Superior temporal gyrus (tissue), 1 donor: ENCODE results near the gene NGEF.
"Not testable (repeated sequence)": the region's sequence is repeated elsewhere in the genome, so short reads cannot be mapped to it uniquely, and the experiment has no call there.

Source experiments
- DNase-seq: peaks from one replicate; pipeline ENCODE4 v3.0.0-alpha.2; 2016; ENCODE audit errors: extremely low spot score

NGEF gene

DNA sequence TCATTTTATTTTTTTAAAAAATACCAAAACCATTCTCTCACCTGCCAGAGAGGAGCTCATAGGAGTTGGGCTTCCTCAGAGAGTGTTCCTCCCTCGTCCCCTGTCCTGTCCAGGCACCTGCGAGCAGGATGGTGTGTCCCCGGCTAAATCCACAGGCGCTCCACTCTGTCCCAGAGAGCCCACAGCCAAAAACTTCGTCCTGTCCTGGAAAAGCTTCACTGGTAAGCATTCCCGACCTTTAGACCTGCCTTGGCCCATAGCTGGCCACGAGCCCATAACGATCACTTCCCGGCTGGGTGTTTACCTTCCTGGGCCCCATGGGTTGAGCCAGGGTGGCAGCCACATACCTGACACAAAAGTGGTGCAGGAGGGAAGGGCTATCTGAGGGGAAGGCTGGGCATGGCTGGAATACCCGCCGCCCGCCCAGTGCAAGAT, at the start of gene NGEF:
TSS of gene NGEF (minus strand) at position 230 of the 435 bp plus-strand sequence. CDS start 38,366 bp downstream, outside the sequence.
- no peak for DNase-seq

DNA sequence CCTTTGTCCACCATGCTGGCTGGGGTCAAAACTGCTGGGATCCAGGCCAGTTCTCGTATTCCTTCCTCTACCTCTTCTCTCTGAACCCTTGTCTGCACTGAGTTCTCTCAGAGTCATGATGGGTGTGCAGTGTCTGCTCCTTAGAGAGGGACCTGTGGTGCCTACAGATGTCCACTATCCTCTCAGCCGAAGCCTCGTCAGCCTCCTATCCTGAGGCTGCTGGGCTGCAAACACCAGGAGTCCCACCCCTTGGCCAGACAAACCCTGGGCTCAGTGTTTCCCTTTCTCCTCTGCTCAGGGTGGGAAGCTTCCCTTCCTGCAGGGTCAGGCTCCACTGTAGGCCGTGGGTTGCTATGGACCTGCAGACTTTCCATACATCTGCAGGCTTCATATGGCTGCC, 49.4 kb upstream of the NGEF start:
- no peak for DNase-seq

- DNase-seq = no peak
These were observed 48.8 kb upstream of the NGEF start for GRCh38 chr2:233061591-233062450.

DNA sequence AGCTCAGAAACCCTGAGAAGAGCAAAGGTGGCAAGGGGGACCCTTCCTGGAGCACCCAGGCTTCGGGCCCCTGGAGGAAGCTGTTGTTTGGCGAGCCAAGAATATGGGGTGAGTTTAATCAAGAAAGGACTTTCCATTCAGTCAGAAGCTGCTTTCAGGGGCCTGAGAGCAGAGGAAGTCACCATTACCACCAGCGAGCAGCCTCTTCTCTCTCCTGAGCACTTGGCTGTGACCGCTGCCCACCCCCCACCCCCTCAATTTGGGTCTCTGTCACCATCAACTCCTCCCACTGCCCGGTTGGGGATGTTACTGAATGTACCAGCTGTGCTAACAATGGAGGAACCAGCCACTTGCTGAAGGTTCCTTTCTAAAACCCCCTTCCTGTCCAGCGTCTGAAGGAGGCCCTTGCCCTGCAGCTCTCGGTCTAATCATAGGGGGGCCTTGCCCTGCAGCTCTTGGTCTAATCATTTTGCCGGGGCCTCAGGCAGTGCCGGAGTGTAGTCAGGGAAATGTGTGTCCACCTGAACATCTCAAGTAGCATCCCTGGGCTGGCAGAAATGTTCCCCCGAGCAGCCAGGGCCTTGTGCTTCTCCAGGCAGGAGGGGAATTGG, 48.0 kb upstream of the NGEF start:
- DNase-seq = no peak

GRCh38 chr2:233060501-233060979, 47.5 kb upstream of the NGEF start:
- no peak for DNase-seq

GRCh38 chr2:233059797-233060500, 46.9 kb upstream of the NGEF start, which contains the start of gene INPP5D:
TSS of gene INPP5D (plus strand) at chr2:233060342. CDS start at chr2:233060479, 137 bp downstream.
- no peak for DNase-seq

GRCh38 chr2:233059547-233059796, 46.4 kb upstream of the NGEF start:
- DNase-seq = no peak

DNA sequence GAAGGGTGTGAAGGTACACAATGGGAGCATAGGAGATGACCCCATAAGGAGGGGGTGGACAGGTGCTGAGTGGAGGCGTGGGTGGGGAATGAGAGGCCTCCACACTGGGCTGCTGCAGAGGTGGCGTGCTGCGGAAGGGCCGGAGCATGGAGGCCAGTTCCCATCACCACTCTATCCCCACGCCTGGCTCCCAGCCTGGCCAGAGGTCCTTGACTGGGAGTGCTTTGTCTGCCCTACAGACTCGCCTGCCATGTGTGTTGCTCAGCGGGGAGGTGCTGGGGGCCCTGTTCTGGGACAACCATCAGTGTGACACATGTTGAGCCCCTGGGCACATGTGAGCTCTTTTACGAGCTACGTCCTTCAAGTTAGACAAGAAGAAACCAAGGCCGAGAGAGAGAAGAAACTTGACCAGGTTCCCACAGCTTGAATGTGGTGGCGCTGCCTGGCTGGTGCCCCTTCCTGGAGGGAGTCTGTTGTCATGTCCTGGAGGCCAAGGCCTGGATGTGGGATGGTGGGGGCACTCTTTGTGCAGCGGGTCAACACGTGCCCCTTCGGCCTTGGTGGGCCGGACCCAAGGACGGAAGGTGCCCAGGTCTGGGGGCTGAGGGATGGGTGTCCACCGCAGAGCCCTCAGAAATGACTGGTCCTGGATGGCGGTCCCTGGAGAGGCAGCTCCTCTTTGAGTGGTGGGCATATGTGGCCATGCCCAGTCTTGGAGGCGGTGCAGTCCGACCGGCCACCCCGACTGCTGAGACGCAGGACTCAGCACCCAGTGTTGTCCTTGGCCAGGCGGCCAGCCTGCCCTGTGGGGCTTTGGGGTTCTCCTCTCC, 45.9 kb upstream of the NGEF start:
- no peak for DNase-seq

- DNase-seq = no peak
These were observed 44.0 kb upstream of the NGEF start for GRCh38 chr2:233056961-233057605.

DNA sequence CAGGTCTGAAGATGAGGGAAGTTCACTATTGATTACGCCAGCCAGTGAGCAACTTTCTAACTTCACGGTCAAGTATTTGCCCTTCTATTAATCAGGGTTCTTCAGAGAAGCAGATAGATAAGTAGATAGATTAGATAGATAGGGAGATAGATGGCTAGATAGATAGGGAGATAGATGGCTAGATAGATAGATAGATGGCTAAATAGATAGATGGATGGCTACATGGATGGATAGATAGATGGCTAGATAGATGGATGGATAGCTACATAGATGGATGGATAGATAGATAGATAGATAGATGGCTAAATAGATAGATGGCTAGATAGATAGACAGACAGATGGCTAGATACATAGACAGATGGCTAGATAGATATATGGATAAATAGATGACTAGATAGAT, 42.3 kb upstream of the NGEF start:
- DNase-seq = no peak

DNA sequence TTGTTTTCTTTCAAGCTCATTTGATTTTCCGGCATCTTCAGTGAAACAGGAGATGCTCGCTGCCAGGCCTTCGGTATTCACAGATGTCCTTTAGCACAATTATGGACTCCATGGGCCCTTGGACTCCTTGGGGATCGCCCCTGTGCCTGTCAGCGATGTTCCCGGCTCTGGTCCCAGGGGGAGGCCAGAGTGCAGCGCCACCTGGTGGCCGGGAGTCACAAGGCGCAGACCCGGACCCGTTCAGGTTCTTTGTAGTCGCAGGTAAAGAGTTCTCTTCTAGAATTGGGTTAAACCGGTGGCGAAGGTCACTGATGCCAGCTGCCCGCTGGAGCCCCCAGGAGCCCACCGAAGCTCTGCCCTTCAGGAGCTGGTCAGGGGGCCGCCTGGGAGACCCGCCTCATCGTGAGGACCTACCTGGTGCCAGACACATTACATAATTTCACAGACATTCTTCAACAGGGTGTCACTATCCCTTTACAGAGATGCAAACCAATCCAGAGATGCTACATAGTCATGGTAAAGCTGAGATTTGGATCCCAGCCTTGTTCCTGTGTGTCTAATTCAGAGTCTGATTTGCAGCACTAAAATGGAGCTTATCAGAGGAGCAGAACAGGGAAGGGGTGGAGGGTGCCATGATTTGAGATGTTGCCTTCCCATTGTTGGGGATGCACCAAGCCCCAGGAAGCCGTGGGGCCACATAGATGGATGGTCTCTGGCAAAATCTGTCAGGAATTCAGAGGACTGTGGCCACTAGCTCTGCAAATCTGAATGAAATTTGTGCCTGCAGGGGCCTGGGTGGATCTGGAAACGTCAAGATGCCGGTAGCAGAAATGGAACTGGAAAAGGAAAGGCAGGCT, 41.1 kb upstream of the NGEF start:
- peak; percentile 65 for DNase-seq

DNA sequence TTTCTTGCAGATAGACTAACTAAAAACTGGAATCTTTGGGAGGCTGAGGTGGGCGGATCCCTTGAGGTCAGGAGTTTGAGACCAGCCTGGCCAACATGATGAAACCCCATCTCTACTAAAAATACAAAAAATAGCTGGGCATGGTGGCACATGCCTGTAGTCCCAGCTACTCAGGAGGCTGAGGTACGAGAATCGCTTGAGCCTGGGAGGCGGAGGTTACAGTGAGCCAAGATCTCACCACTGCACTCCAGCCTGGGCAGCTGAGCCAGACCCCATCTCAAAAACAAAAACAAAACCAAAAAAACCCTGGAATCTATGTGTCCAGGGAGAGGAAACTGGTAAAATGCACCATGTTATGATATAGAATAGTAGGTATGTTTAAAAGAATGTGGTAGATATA, 39.5 kb upstream of the NGEF start:
- DNase-seq = not testable (repeated sequence)

DNA sequence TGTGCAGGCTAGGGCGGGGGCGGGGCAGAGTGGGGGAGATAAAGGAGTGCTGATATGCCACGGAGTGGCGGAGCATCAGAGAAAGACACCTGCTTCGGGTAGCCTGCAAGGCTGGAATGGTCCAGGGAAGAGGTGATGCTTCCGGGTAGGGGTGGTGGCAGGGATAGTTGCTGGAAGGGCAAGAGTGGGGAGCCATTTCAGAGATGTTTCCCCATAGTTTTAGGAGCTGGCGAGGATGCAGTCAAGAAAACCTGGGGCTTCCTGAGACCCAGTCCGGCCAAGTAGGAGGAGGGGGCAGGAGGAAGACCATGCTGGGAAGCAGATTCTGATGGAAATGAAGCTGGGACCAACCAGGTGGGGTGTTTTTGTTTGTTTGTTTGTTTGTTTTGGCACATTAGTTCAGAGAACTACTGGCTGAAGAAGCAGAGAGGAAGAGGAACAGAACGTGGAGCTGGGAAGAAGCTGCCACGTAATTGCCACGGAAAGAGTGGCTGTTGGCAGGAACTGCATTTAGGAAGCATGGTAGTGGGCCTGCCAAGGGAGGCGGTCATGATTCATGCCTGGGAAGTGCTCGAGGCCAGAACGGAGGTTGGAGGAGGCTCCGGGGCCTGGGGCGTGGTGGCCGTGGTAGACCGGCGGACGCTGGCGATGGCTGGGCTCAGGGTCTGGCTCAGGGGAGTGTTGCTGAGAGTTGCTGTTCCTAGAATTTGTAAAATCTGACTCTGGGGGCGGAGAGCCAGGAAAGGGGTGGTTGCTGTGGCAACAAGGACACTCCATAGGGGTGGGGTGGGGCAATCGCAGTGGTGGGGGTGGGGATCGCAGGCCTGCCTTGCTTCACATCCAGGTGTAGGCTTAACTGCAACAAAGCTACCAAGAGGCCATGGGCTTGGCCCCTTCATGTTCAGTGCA, 38.4 kb upstream of the NGEF start:
- DNase-seq = no peak

- DNase-seq = no peak
These were observed 36.2 kb upstream of the NGEF start for GRCh38 chr2:233049194-233049761.

GRCh38 chr2:233048569-233049193, 35.6 kb upstream of the NGEF start:
- no peak for DNase-seq

DNA sequence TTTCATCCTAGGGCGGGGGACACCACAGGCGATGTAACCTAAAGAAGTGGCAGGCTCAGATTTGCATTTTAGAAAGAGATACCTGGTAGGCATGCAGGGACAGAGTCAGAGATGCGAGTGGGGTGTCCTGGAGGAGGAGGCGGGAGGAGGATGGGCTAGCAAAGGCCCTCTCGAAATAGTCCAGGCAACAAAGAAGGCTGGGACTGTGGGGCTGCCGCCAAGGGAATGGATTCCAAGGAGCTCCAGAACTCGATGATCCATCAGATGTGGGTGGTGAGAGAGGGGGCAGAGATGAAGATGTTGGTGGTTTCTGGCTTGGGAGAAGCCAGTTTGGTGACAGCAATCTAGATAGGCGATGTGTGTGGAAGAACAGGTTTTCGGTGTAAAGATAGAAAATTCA, 34.6 kb upstream of the NGEF start:
- DNase-seq = peak; percentile 69

GRCh38 chr2:233047206-233047605, 34.1 kb upstream of the NGEF start:
- no peak for DNase-seq

DNA sequence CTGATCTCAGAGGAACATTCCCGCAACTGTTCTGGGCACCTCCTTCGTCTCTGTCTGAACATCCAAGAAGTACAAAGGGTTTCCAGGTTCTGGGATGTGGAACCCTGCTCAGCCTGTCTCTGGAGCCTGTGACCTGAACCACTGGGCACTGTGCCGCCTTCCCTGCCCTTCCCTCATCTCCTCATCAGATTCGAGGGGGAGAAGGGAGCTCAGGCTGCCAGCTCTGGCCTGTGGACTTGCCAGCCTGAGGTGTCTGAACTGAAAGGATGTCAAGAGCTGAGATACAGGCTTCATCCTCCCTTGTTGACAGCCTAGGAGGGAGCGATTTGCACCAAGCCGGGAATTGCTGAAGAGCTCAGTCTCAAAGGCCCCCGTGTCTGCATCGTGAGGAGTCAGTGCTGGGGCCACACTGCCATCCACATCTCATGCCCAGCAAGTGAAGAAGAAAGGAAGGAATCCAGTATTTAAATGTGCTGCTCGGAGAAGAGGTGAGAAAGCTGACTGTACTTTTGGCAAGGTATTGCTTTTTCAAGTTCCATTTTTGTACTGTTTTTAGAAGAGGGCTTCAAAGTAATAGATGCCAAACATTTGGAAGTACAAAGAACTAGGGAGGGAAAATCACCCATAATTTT, 32.0 kb upstream of the NGEF start:
- peak; percentile 65 for DNase-seq
